GM20000 (cell line): ENCODE results near the gene NDUFAF8.

Source experiments
- DNase-seq: peaks from one replicate; pipeline ENCODE4 v3.0.0; 2012; ENCODE audit warnings: low spot score
- CTCF ChIP-seq: IDR thresholded peaks from 2 replicates; pipeline ENCODE4 v1.5.1; 2012; ENCODE audit warnings: mild to moderate bottlenecking, control low read depth; ENCODE audit errors: extremely low read depth, missing control alignments

Gene NDUFAF8

DNA sequence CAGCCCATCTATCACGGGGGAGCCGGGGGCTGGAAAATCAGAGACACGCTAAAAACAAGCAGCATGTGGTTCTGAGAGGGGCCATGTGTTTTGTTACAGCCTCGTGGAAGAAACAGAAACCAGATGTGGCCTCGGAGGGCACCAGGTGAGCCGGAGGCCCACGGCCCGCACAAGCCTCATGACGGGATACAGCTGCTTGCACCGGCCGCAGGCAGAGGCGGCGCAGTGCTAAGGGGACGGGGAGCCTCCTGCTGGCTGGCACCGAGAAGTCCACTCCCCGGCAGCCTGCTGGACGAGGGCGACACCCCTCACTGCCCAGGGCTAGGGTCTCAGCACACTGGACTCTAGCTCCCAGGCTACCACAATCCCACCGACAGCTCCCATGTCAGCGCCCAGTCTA, 19.2 kb downstream of the NDUFAF8 start:
- DNase-seq, result no peak
- no peak for TF ChIP-seq CTCF

DNA sequence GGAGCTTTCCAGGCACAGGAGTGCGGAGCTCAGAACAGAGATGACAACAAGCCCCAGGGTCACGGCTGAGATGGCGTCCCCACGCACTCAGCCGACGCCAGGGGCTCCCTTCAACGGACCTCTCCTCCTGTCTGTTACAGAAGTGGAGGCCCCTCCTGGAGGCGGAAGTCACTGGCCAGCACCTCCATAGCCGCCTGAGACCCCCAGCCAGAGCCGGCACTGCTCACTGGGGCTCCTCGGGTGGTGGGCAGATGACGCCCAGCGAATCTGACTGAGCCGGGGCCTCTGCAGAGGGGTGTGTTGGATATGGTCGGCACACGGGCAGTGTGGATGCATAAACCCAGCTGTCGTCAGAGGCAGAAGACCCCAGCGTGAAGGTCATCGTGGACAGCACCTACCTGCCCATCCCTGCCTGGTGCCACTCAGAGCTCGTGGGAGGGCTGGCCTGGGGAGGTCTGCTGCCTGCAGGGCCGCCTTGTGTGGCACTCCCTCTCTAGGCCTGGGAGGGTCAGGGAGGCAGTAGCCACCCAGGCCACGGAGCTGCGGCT, 20.0 kb downstream of the NDUFAF8 start:
- no peak for DNase-seq
- no peak for TF ChIP-seq CTCF

- no peak for DNase-seq
- TF ChIP-seq CTCF, result no peak
Observed at GRCh38 chr17:81260171-81260570, 21.1 kb downstream of the NDUFAF8 start.

DNA sequence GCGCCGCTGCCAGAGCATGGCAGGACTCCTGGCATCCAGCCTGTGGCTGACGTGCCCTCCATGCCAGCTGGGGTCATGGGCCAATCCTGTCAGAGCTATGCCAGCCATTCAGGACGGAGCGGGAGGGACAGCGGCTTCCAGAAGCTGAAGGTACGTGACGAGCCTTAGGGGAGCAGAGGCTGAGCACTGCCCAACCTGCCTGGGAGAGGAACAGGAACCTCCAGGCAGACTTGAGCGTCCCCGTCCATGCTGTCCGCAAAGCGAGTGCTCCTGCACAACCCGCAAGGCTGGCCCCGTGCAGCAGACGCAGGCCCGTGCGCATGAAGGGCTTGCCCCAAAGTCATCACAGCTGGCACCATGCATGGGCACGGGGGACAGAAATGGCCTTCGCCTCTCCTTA, 21.5 kb downstream of the NDUFAF8 start:
- no peak for TF ChIP-seq CTCF
- DNase-seq, result no peak

DNA sequence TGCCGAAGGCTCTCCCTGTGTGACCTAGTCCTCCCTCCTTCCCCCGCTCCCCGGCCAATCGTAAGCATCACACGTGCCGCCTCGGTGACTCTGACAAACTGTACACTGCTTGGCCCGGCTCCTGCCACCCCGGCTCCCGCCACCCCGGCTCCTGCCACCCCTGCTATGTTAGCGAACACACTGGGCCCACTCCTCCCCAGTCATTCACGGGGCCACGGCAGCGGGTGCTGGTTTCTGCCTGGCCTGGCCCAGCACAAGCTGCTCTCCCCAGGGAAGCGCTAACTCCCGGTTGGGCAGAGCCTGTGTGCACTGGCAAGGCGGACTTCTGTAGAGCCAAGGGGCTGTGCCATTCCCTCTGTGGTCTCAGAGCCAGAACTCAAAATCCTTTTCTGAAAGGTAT, 22.0 kb downstream of the NDUFAF8 start:
- TF ChIP-seq CTCF, result no peak
- no peak for DNase-seq

- TF ChIP-seq CTCF, result no peak
- DNase-seq, result no peak
Observed at GRCh38 chr17:81261582-81262336, 22.6 kb downstream of the NDUFAF8 start.

DNA sequence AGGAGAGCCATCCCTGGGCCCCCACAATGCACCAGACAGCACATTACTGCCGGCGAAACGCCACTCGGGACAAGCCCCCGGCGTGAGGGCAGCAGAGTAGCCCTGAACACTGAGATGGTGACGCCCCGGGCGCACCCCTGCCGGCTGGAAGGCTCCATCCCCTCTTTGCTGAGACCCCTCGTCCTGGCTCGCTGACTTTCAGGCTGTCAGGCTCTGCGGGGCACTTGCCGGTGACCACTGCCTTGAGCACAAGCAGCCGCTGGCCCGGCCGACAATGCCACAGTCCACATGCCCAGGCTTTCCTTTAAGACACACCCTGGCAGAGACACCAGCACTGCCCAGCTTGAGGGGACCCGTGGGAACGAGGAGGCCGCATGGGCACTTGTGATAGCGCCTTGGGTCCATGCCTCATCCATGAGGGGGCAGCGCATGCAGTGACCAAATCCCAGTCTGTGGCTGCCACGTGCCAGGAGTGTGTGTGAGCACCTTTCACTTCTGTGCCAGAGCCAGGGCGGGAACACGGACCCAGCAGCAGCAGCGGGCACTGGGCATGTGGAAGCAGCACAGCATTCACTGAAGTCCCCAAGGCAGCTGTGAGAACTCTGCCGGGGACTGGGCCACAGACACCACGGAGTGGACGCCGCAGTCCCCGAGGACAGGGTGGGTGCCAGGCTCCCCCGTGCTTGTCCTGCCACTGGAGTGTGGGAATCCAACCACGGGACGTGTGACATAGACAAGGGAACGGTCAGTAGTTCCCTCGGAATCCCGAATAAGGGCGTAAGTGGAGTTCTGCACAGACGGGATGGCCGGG, 24.5 kb downstream of the NDUFAF8 start:
- TF ChIP-seq CTCF, result no peak

More for the DNA sequence above, 24.5 kb downstream of the NDUFAF8 start:
- no peak for DNase-seq
